Measurements from ENCODE around the gene SEC14L1. TPM values are rescaled to one million over a fixed set of nuclear protein-coding genes. Genes with fewer than 3 reads are reported as not detected.

Gene SEC14L1
- total RNA-seq, 1 experiment from 2014 or later = 25.5 TPM

GRCh38 chr17:77116371-77116860, 24.4 kb upstream of the SEC14L1 start:
- DNase-seq (ENCODE audit: low read depth) = no peak

- no peak for DNase-seq (ENCODE audit: low read depth)
Measured at GRCh38 chr17:77117415-77117814, 23.4 kb upstream of the SEC14L1 start.

- DNase-seq (ENCODE audit: low read depth) = no peak
Measured at GRCh38 chr17:77118251-77118928, 22.4 kb upstream of the SEC14L1 start.

GRCh38 chr17:77119668-77120301, 21.0 kb upstream of the SEC14L1 start:
- no peak for DNase-seq (ENCODE audit: low read depth)

- no peak for DNase-seq (ENCODE audit: low read depth)
Measured at GRCh38 chr17:77120868-77121267, 19.9 kb upstream of the SEC14L1 start.

GRCh38 chr17:77124192-77124889, 16.4 kb upstream of the SEC14L1 start:
- DNase-seq (ENCODE audit: low read depth) = peak; percentile 91

GRCh38 chr17:77125432-77125901, 15.3 kb upstream of the SEC14L1 start:
- DNase-seq (ENCODE audit: low read depth) = peak; percentile 95

- no peak for DNase-seq (ENCODE audit: low read depth)
Measured at GRCh38 chr17:77126519-77126918, 14.2 kb upstream of the SEC14L1 start.

- DNase-seq (ENCODE audit: low read depth) = peak; percentile 63
Measured at GRCh38 chr17:77127735-77128361, 12.9 kb upstream of the SEC14L1 start.

GRCh38 chr17:77128896-77129567, 11.7 kb upstream of the SEC14L1 start:
- DNase-seq (ENCODE audit: low read depth) = no peak

- DNase-seq (ENCODE audit: low read depth) = no peak
Measured at GRCh38 chr17:77129568-77130301, 11.0 kb upstream of the SEC14L1 start.

- no peak for DNase-seq (ENCODE audit: low read depth)
Measured at GRCh38 chr17:77130525-77130924, 10.2 kb upstream of the SEC14L1 start.

GRCh38 chr17:77131904-77132303, 8.9 kb upstream of the SEC14L1 start:
- DNase-seq (ENCODE audit: low read depth) = no peak

GRCh38 chr17:77132411-77133086, 8.2 kb upstream of the SEC14L1 start:
- no peak for DNase-seq (ENCODE audit: low read depth)

- DNase-seq (ENCODE audit: low read depth) = no peak
Measured at GRCh38 chr17:77133087-77133638, 7.6 kb upstream of the SEC14L1 start.

GRCh38 chr17:77136420-77136767, 4.4 kb upstream of the SEC14L1 start:
- no peak for DNase-seq (ENCODE audit: low read depth)

GRCh38 chr17:77137111-77137510, 3.7 kb upstream of the SEC14L1 start:
- no peak for DNase-seq (ENCODE audit: low read depth)

- peak; percentile 54 for DNase-seq (ENCODE audit: low read depth)
Measured at GRCh38 chr17:77137886-77138285, 2.9 kb upstream of the SEC14L1 start.

- peak; percentile 99 for DNase-seq (ENCODE audit: low read depth)
Measured at GRCh38 chr17:77140166-77140877, 447 bp upstream of the SEC14L1 start.

Measured in Daoy (cell line).